GM21526 (cell line): Measurements from ENCODE around the gene TTC21B.
A peak's percentile ranks its signal among the peaks of the same experiment; 100 is the strongest.
"Not testable (repeated sequence)": the region's sequence is repeated elsewhere in the genome, so short reads cannot be mapped to it uniquely, and the experiment has no call there.

Experiments used
- ATAC-seq: cut with Tn5 transposase; IDR thresholded peaks from one replicate; pipeline ENCODE4 v1.9.1; 2021; ENCODE audit warnings: moderate library complexity; ENCODE audit not compliant: unreplicated experiment, low FRiP score

Gene TTC21B

DNA sequence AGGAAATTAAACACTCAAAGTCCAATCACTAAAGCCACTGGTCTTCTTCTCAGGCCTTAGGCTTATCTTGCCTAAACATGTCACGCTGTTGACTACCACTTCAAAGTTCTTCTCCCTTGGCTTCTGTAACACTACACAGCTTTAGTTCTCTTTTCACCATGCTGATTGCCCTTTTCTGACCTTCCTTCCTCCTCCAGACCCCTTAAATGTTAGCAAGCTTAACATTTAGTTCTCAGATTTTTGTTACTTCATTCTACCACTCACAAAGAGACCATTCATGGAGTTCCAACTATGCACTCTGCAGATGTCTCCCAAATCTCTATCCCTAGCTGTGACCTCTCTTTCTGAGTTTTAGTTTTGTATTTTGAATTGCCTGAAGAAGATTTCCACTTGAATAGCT lies 64.4 kb downstream of the TTC21B start:
- ATAC-seq = no peak

DNA sequence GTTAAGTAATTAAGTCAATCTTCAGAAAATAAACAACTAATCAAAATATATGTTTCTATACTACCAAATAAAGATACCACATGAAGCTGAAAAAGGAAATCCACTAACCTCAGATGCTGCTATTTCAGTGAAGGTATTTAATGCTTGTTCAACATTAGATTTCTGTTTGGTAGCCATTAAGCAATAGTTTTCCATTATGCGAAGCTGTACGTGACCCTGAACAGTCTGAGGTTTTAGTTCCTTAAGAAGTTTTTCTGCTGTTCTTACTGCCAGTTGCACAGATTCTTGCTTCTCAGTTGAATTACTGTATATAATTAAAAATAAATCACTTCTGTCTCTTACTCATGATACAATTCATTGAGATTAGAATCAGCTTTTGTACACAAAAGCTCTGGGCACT lies 65.4 kb downstream of the TTC21B start:
- ATAC-seq = no peak

DNA sequence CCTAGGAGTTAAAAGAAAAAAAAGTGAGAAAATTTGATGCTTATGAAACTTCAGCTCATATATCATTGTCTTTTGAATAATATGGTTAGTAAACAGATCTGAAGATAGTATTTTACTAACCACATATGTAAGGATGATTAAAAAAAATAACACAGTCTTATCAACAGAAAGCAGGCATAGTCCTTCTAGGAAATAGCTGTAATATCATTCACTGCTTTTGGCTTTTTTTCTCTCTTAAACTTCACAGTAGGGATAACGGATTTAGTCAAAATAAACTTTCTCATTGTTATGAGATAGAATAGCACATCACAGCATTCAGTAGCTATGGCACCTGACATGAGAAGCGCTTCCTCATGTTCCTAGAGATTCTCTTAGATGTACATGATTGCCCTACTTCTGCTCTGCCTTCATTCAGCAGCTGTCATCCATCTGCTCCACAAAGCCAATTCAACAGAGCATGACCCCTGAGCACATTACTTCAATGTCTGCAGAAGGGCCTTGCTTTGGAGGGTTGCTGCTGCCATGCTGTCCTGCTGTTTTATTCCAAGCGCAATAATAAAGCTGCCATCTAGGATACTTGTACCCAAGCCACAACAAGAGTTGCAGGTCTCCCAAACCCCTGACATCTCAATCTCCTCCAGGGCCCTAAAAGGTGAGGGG lies 67.0 kb downstream of the TTC21B start:
- no peak for ATAC-seq

DNA sequence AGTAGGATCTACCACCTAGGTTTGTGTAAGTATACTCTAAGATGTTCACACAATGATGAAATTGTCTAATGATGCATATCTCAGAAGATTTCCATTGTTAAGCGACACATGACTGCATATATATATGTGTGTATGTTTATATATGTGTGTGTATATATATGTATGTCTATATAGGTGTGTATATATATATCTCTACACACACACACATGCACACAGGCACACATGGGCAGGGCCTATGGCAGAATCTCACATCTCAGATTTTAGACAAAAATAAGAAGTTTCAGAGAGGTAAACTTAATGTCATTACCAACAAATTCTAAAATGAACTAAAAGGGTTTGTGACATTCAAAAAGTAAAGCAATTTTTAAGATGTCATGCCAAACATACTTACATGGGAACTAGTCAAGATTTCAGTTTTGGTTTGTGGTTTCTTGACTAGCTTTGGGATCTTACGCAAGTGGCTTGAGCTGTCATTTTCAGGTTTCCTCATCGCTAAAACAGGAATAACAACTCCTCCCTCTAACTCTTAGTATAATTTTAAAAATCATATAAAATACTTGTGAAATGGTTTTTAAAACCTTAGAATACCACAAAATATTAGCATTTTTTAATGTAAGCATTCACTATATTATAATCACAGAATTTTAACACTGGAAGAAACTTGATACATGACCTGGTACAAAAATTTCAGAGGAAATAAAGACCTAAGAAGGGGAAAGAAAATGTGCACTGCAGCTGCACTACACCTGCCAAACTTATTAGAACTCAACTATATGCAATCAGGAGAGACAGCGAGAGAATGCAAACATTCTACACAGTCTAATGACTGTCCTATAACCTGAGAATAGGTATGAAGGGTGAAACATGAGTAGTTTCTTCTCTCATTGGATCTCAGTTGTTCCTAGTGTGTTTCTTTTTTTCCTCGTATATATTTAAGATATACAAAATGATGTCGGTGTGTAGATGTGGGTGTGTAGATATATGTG lies 75.7 kb downstream of the TTC21B start:
- peak; percentile 53 for ATAC-seq

DNA sequence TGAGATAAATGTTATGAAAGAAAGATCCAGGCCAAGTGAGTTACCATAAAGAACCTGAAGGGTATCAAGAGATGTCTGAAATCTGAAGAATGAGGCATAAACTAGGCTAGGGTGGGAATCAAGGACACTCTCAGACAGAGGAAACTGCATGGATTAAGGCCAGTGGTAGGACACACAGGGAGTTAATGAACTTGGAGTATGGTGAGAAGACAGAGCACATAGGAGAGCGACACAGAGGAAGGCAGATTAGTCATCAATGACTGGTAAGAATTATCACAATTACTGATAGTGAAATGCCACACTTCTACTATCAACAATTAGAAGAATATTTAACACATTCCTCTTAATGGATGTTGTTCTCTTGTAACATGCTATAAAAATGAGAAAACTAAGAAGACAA lies 76.9 kb downstream of the TTC21B start:
- ATAC-seq = no peak

DNA sequence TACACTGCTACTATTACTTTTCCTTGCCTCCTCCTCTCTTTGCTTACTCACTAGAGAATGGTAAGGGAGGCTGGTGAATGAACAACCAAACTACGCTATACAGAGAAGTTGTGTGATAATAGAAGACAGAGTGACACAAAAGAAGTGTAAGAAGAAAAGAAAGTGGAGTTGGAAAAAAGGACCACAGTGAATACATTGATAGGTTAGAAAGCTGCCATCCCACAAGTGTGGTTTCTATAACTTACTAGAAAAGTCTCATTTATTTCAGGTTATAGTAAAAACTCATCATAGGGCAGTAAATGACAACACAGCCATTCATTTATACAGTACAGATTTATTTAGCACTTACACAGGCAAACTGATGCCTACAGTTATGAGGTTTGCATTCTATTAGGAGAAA lies 77.3 kb downstream of the TTC21B start:
- no peak for ATAC-seq

DNA sequence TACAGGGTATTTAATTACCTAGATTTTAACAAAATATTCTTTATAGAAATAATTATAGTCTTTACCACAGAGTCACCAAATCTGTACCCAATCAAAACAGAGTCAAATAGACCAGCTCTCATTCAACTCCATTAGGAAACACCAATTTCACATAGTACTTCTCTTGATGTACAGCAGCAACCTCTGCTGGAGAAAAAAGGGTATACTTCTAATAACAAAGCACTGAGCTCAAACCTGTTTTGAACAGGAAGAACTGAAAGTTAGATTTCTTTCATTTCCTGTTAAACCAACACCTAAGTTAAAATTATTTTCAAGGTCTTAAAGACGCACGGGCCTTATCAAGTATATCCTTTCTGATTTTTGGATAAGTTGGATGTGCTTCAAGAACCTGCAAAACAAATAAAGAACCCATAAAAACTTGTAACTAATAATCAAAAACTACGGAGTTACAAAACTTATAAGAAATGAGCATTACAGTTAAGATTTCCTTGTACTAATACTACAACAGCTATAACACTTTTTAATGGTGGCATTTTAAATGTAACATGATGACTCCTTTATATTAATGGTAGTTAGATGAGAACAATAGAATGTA lies 79.0 kb downstream of the TTC21B start:
- peak; percentile 97 for ATAC-seq

DNA sequence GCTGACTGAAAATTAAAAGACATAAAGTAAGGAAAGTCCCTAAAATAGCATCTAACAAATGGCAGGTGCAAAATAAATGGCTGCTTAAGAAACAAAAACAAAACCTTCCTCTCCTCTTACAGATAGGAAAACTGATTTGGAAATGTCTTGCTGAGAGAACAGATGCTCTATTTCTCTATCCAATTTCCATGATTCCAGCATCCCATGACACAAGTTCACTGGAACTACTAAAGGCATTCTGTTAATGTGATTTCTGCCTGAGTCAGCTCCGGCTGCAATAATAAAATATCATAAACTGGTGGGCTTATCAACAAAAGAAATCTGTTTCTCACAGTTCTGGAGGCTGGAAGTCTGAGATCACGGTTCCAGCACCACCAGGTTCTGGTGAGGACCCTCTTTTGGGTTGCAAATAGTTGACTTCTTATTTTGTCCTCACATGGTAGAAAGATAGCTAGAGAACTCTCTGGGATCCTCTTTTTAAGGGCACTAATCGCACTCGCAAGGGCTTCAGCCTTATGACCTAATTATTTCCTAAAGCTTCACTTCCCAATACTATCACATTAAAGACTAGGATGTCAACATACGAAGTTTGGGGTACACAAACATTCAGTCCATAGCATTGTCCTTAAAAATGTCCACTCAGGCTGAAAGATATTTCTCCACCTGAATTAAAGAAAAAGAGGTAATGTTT lies 81.3 kb downstream of the TTC21B start:
- ATAC-seq = no peak

DNA sequence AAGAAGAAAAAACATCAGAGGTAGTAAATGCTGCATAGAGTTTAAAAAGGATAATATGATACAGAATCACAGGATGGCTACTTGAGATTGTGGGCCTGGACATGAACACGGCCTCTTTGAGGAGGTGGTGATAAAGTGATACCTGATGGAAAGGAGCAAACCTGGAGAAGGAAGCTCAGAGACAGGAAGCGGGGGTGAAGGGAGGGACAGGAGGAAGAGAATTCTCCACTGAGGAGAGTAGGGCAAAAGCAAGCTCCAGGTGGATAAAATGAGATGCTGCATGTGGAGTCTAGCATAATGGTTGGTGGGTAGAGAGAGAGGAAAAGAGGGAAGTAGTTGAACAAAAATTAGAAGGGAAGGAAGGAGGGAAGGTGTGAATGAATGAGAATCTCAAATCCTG lies 82.6 kb downstream of the TTC21B start:
- ATAC-seq = no peak

DNA sequence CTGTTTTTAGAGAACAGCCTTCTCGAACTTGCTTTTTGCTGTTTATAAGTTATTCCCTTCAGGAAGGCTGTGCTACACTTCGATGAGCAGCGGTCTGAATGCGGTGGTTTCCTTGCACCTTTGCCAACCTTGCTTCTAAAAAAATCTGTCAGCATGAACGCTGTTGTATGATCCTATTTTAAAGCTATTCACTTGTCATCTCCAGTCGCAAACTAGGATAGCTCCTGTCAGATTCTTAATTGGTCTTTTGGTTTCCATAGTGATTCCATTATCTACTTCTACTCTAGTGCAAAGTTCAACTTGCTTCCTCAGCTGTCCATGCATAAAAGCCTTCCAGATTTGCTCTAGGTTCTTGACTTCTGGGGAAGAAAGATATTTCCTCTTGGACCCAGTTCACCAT lies 83.2 kb downstream of the TTC21B start:
- ATAC-seq = no peak

DNA sequence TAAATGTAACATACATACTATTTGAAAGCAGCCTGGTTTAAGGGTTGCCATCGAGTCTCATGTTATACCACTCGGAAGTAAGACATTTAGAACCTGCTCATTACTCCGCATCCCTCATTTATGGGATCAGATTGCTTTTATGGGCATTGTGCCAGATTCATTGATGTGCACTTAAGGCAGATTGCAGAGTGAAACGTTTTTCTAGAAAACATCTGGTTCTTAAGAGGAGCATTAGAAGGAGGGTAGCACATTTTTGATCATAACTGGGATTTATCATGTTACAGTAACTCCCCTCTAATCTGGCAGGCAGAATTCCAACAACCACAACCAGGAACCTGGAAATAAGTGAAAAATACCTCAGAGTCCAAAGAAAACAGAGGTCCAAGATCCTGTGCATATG lies 85.4 kb downstream of the TTC21B start:
- no peak for ATAC-seq

DNA sequence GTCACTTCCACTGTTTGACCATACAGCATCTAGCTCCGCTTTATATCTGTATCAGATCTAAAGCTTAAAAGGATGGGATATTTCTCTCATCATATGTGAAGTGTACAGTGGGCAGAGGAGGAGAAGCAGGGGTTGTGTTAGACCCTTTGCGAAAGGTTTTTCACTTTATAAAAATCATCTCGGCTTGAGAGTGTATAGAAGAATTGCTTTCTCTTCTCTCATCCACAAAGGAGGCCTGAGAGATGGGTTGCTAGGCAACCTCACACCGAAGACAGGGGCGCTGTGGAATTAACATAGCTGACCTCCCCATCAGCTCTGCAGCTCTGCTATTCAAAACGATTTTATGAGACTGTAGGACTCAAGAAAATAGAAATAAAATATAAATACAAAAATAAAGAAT lies 89.3 kb downstream of the TTC21B start:
- peak; percentile 19 for ATAC-seq

DNA sequence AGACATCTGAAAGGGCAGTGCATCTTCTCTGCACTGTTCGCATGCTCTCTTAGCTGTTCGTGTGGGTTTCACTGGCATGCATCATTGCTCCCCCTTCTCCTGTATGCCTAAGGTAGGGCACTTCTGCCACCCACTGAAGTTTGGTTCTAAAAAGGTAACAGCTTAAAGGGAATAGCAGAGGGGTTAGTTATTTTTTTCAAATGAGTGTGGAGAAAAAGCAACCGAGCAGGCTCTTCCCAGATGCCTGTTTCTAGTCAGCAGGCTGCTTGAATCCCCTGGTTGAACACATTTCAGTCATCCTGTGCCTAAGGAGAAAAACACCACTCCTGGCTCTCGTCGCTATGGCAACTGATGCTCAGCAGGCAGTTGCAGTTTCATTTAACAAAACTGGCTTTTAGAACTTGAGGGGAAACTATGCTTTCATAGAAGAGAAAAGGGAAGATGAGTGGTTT lies 89.7 kb downstream of the TTC21B start:
- peak; percentile 78 for ATAC-seq

DNA sequence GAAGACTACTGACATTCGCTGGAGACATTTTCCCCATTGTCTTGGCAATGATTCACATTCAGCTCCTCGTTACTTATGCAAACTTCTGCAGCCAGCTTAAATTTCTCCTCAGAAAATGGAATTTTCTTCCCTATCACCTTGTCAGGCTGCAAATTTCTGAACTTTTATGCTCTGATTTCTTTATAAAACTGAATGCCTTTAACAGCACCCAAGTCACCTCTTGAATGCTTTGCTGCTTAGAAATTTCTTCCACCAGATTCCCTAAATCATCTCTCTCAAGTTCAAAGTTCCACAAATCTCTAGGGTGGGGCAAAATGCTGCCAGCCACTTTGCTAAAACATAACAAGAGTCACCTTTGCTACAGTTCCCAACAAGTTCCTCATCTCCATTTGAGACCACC lies 92.5 kb downstream of the TTC21B start:
- ATAC-seq = not testable (repeated sequence)

DNA sequence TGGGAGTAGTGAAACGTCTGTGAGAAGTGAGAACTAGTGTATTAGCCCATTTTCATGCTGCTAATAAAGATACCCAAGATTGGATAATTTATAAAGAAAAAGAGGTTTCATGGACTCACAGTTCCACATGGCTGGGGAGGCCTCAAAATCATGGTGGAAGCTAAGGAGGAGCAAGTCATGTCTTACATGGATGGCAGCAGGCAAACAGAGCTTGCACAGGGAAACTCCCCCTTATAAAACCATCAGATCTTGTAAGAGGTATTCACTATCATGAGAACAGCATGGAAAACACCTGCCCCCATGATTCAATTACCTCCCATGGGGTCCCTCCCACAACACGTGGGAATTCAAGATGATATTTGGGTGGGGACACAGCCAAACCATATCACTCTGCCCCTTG lies 93.9 kb downstream of the TTC21B start:
- ATAC-seq = not testable (repeated sequence)

DNA sequence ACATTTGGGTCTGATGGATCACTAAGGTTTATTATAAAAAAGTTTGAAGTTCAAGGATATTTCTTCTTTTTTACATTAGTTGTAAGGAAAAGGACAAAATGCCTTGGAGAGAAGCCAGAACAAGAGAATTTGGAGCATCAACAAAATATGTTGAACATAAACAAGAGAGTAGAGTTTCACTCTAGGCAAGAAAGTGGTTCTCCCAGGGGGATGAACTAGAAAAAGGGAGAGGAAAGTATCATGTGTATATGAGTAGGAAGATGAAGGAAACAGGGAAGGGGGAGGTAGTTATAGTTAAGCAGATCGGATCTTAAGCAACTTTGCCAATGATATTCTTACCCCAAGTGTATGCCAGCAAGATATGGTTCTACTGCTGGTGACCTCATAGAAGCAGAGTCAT lies 95.7 kb downstream of the TTC21B start:
- no peak for ATAC-seq

DNA sequence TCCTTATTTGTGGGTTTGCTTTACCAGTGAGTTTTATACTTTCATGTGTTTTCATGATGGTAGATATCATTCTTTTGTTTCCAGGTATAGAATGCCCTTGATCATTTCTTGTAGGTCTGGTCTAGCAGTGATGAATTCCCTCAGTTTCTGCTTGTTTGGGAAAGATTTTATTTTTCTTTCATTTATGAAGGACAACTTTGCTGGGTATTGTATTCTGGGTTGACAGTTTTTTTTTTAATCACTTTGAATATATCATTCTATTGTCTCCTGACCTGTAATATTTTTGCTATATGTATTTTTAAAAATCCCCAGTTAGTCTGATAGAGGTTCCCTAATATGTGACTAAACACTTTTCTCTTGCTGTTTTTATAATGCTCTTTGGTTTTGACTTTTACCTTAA lies 101.2 kb downstream of the TTC21B start:
- ATAC-seq = no peak

DNA sequence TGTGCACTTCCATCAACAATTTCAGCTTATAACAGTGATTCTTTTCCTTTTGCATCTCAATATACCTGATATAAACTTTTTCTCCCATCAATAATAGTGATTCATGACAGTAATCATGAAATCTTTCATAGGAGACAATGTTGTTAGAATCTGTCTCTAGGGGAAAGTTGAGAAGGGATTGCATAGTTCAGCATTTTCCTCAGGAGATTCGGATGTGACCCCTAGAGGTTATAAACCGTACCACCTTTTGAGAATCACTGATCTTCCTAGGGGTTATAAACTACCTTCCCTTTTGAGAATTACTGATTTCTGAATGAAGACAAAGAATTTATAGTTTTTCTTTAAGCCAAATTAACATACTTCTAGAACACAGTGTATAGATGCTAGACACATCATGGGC lies 106.6 kb downstream of the TTC21B start:
- no peak for ATAC-seq

DNA sequence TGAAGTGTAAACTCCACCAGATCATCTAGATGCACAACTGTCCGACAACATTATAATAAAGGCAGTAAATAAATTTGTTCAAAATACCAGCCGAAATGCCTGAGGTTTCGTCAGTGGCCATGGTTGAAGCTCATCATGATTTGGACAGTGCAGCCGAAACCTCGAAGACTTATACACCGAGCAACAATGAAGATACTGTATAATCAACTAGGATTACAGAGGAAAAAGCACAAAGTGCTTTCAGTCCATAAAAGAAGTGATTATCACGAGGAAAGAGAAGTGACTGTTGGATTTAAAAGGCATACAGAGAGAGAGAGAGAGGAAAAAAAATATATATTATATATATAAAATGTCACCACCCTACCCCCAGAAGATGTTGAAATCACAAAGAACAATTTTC lies 107.5 kb downstream of the TTC21B start:
- no peak for ATAC-seq

DNA sequence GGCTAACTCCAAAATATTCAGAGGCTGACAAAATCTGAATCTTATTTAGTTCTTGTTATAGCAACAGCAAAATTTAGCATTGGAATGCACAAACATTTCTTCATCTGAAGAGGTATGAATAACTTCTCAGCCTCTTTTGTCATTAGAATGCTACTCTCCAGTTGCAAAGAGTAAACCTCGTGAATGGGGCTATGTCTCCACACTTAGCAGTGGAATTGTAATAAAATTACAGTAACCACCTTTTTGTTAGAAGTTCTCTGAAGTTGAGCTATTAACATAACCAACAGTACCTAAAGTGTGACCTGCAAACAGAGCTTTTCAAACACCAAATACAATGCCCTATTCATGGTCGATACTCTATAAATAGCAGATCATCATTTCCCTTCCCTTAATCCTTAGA lies 109.4 kb downstream of the TTC21B start:
- ATAC-seq = no peak

DNA sequence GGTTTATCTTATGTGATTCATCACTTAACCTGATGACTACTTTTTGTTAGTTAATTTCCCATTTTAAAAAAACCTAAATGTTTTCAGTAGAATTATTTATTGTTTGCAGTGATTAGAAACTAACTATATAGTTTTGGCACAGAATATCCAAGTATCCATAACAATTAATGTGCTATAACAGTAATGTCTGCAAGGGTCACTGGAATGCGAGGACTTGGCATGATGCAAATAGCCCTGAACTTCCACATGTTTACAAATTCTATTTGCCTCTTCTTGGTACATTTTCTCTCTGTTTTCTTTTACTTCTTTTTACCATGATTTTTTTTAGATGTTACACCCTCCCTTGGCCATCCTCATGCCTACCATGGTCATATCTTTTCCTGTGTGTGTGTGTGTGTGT lies 110.2 kb downstream of the TTC21B start:
- ATAC-seq = no peak
